ENCODE measurements around the gene AURKAIP1.

AURKAIP1 gene

GRCh38 chr1:1380860-1381259, 5.9 kb upstream of the AURKAIP1 start:
- TF ChIP-seq EZH2 (IDR thresholded peaks at IDR 0.05; ENCODE audit: borderline replicate concordance, low read depth, low read length, severe bottlenecking), result no peak
- TF ChIP-seq CTCF (IDR thresholded peaks at IDR 0.05; ENCODE audit: borderline replicate concordance, extremely low read depth, low read length, poor library complexity, severe bottlenecking), result no peak
- H3K9ac ChIP-seq (ENCODE audit: low read depth, low read length), result no peak overlapping the region
- no peak overlapping the region for H3K4me3 ChIP-seq (ENCODE audit: low read depth in 1 of 2, low read length in 2 of 2)
- H2AFZ ChIP-seq (ENCODE audit: low read depth, low read length), result no peak overlapping the region
- no peak overlapping the region for H3K27ac ChIP-seq (ENCODE audit: low read length)
- H3K27me3 ChIP-seq (ENCODE audit: insufficient read depth, low read length, poor library complexity), result no peaks in the 10 kb centered on the region
- no peak for ATAC-seq (ENCODE audit: insufficient read depth, low read depth)
- H3K4me1 ChIP-seq (ENCODE audit: insufficient read depth, low read length), result peaks cover 10% of the 10 kb centered on the region
- H3K79me2 ChIP-seq (ENCODE audit: insufficient read depth, low read length), result peaks cover 4% of the 10 kb centered on the region; the same call in 1 of the 2 replicates
- no peak overlapping the region for H3K4me2 ChIP-seq (ENCODE audit: insufficient read depth, low read length)
- peaks cover 6% of the 10 kb centered on the region for H3K36me3 ChIP-seq (ENCODE audit: insufficient read depth, low read length)
- no peaks in the 10 kb centered on the region for H3K9me3 ChIP-seq (ENCODE audit: insufficient read depth, low read length, severe bottlenecking)
- no peak for DNase-seq
- H4K20me1 ChIP-seq (ENCODE audit: insufficient read depth, low read length), result peaks cover 2% of the 10 kb centered on the region

GRCh38 chr1:1377540-1378205, 2.7 kb upstream of the AURKAIP1 start:
- ATAC-seq (ENCODE audit: insufficient read depth, low read depth), result no peak
- no peak overlapping the region for H3K4me2 ChIP-seq (ENCODE audit: insufficient read depth, low read length)
- H2AFZ ChIP-seq (ENCODE audit: low read depth, low read length), result no peak overlapping the region
- H3K9me3 ChIP-seq (ENCODE audit: insufficient read depth, low read length, severe bottlenecking), result no peaks in the 10 kb centered on the region
- H3K4me3 ChIP-seq (ENCODE audit: low read depth in 1 of 2, low read length in 2 of 2), result no peak overlapping the region
- no peak overlapping the region for H3K27ac ChIP-seq (ENCODE audit: low read length)
- DNase-seq, result no peak
- TF ChIP-seq CTCF (IDR thresholded peaks at IDR 0.05; ENCODE audit: borderline replicate concordance, extremely low read depth, low read length, poor library complexity, severe bottlenecking), result no peak
- no peak for TF ChIP-seq EZH2 (IDR thresholded peaks at IDR 0.05; ENCODE audit: borderline replicate concordance, low read depth, low read length, severe bottlenecking)
- H3K79me2 ChIP-seq (ENCODE audit: insufficient read depth, low read length), result peaks cover 30% of the 10 kb centered on the region
- H3K4me1 ChIP-seq (ENCODE audit: insufficient read depth, low read length), result peaks cover 29% of the 10 kb centered on the region
- no peaks in the 10 kb centered on the region for H3K27me3 ChIP-seq (ENCODE audit: insufficient read depth, low read length, poor library complexity)
- no peak overlapping the region for H3K9ac ChIP-seq (ENCODE audit: low read depth, low read length)
- peaks cover 16% of the 10 kb centered on the region for H4K20me1 ChIP-seq (ENCODE audit: insufficient read depth, low read length)
- H3K36me3 ChIP-seq (ENCODE audit: insufficient read depth, low read length), result peaks cover 17% of the 10 kb centered on the region

- TF ChIP-seq EZH2 (IDR thresholded peaks at IDR 0.05; ENCODE audit: borderline replicate concordance, low read depth, low read length, severe bottlenecking) (no peak), CTCF (IDR thresholded peaks at IDR 0.05; ENCODE audit: borderline replicate concordance, extremely low read depth, low read length, poor library complexity, severe bottlenecking) (no peak)
- DNase-seq (no peak), ATAC-seq (ENCODE audit: insufficient read depth, low read depth) (no peak)
- peak overlapping the region; percentile 89 for H3K4me2 ChIP-seq (ENCODE audit: insufficient read depth, low read length)
- H3K4me3 ChIP-seq (ENCODE audit: low read depth in 1 of 2, low read length in 2 of 2), result peak overlapping the region in 1 of 2 experiments; percentile 94; a peak in 2 of 4 replicates
- H3K27me3 ChIP-seq (ENCODE audit: insufficient read depth, low read length, poor library complexity), result no peaks in the 10 kb centered on the region
- H3K4me1 ChIP-seq (ENCODE audit: insufficient read depth, low read length), result peaks cover 39% of the 10 kb centered on the region
- H3K27ac ChIP-seq (ENCODE audit: low read length), result peak overlapping the region; percentile 93
- H4K20me1 ChIP-seq (ENCODE audit: insufficient read depth, low read length), result peaks cover 23% of the 10 kb centered on the region
- H3K36me3 ChIP-seq (ENCODE audit: insufficient read depth, low read length), result peaks cover 23% of the 10 kb centered on the region
- peak overlapping the region; percentile 100 for H3K9ac ChIP-seq (ENCODE audit: low read depth, low read length)
- peaks cover 30% of the 10 kb centered on the region for H3K79me2 ChIP-seq (ENCODE audit: insufficient read depth, low read length)
- no peaks in the 10 kb centered on the region for H3K9me3 ChIP-seq (ENCODE audit: insufficient read depth, low read length, severe bottlenecking)
- no peak overlapping the region for H2AFZ ChIP-seq (ENCODE audit: low read depth, low read length)
Observed at GRCh38 chr1:1376551-1377226, 1.7 kb upstream of the AURKAIP1 start.
